Measurements from ENCODE around the gene ZDHHC11B. TPM values are rescaled to one million over a fixed set of nuclear protein-coding genes. Genes with fewer than 3 reads are reported as not detected.
"Not testable (repeated sequence)": the region's sequence is repeated elsewhere in the genome, so short reads cannot be mapped to it uniquely, and the experiment has no call there.

ZDHHC11B gene
- total RNA-seq, 1 donor from 2014 or later: 2.7 TPM

DNA sequence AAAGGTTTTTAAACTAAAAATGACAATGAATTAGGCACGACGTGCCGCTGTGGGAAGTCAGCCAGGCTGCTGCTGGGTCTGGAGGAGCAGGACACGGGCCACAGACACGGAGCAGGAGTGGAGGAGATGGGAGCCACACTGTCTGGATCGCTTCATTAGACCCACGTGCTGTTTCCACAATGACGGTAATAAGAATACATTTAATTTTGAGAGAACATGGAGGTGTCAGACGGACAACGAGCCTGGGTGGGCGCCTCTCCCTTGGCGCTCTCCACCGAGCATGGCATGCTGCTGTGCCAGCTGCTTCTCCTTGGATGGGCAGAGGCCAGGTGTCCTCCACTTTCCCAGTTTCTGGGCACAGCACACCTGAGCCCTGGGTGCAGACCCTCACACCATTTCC, 103.7 kb downstream of the ZDHHC11B start:
- H3K4me3 ChIP-seq; H3K27me3 ChIP-seq; H3K36me3 ChIP-seq; H3K9me3 ChIP-seq; intact Hi-C loops (cut with DNase I); H3K4me1 ChIP-seq; H3K27ac ChIP-seq: not testable (repeated sequence)
- peak in 1 of 2 donors; percentile 22 for DNase-seq (ENCODE audit: extremely low spot score in 2 of 2)

GRCh38 chr5:680118-680795, 104.3 kb downstream of the ZDHHC11B start:
- H3K9me3 ChIP-seq; H3K27ac ChIP-seq; H3K4me3 ChIP-seq; intact Hi-C loops (cut with DNase I); H3K36me3 ChIP-seq; H3K4me1 ChIP-seq; H3K27me3 ChIP-seq: not testable (repeated sequence)
- DNase-seq (ENCODE audit: extremely low spot score in 2 of 2): peak in 1 of 2 donors; percentile 52

DNA sequence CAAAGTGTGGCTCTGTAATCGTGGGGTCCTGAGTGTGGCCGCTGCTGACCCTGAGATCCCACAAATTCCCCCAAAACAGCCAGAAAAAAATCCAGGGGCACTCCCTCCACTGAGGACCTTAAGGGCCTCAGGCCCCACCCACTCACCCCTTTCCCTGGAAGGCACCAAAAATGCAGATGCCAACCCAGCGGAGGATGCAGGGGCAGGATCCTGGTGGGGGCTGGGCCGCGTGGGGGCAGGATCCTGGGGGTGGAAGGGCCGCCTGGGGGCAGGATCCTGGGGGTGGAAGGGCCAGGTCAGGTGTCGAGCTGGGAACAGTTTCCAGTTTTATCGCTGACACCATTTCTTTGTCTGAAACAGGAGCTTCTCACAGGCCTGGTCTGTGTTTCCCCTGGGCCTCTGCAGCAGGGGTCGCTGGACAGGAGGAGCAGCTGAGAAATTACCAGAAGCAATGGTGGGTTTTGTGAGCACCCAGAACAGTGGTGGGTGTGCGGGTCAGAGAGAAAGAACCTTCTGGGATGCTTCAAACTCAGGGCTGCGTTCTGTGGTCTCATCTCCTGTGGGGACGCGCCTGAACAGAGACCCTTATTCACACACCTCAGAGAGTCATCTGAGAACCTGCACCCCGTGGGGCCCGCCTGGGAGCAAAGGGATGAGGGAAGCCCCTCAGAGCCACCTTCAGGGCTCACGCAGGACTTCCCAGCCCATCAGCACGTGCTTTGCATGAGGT, 105.2 kb downstream of the ZDHHC11B start:
- intact Hi-C loops (cut with DNase I); H3K4me3 ChIP-seq: not testable (repeated sequence)

GRCh38 chr5:678521-678920, 106.0 kb downstream of the ZDHHC11B start:
- H3K4me1 ChIP-seq: peaks cover 12% of the 10 kb centered on the region
- H3K27ac ChIP-seq; H3K36me3 ChIP-seq; H3K9me3 ChIP-seq; DNase-seq (ENCODE audit: extremely low spot score in 2 of 2); H3K4me3 ChIP-seq; H3K27me3 ChIP-seq; intact Hi-C loops (cut with DNase I): not testable (repeated sequence)

More for the DNA sequence above, 105.2 kb downstream of the ZDHHC11B start:
- not testable (repeated sequence) for H3K4me1 ChIP-seq; H3K27ac ChIP-seq; H3K9me3 ChIP-seq; H3K27me3 ChIP-seq; H3K36me3 ChIP-seq; DNase-seq (ENCODE audit: extremely low spot score in 2 of 2)

DNA sequence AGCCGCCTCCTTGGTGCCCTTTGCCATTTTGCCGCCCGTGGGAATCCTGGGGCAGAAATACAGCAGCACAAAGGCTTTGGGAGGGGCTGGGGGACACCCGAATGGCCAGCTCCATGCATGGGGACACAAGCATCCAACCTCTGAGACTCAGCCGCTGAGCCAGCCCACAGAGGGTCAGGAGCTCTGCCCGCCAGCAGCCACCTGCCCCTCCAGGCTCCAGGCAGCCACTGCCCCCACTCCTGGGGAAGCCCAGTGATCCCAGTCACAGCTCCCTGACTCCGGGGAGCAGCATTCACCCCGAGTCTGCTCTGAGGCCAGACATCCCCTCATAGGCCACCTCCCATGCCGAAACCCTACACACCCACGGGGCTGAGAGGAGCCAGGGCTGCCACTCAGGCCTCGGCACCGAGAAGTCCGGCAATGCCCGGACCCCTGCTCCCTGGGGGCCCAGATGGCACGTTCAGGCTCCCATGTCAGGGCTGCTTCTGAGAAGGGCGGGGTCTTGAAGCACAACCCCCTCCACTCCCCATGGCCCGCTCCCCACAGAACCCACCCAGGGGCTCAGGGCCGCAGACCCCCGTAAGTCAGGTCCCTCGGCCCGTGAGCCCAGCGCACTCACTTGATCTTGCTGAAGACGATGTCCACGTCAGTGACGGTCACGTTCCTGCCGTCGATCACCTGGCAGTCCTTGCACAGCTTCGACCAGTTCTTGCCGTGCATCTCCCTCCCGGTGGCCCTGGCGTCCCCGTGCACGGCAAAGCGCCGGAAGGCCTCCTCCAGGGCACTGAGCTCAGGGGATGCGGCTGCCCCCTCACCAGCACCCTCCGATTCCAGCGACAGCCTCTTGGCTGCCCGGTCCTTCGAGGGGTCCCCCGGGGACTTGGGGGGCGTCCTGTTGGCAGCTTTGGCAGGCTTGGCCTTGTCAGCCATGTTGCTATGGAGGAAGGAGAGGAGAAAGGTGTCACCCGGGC, 107.1 kb downstream of the ZDHHC11B start:
- intact Hi-C loops (cut with DNase I): no loop called here
- Histone ChIP-seq H3K27me3 (no peaks in the 10 kb centered on the region), H3K4me3 (no peak overlapping the region), H3K4me1 (peaks cover 24% of the 10 kb centered on the region), H3K9me3 (no peaks in the 10 kb centered on the region), H3K36me3 (no peaks in the 10 kb centered on the region), H3K27ac (no peak overlapping the region)
- no peak for DNase-seq (ENCODE audit: extremely low spot score in 2 of 2)
- TF ChIP-seq POLR2A (IDR thresholded peaks at IDR 0.05): no peak
- TF ChIP-seq POLR2AphosphoS5 (IDR thresholded peaks at IDR 0.05; ENCODE audit: insufficient read depth in 1 of 2, low read depth in 1 of 2): no peak
- TF ChIP-seq, protein P1, sequence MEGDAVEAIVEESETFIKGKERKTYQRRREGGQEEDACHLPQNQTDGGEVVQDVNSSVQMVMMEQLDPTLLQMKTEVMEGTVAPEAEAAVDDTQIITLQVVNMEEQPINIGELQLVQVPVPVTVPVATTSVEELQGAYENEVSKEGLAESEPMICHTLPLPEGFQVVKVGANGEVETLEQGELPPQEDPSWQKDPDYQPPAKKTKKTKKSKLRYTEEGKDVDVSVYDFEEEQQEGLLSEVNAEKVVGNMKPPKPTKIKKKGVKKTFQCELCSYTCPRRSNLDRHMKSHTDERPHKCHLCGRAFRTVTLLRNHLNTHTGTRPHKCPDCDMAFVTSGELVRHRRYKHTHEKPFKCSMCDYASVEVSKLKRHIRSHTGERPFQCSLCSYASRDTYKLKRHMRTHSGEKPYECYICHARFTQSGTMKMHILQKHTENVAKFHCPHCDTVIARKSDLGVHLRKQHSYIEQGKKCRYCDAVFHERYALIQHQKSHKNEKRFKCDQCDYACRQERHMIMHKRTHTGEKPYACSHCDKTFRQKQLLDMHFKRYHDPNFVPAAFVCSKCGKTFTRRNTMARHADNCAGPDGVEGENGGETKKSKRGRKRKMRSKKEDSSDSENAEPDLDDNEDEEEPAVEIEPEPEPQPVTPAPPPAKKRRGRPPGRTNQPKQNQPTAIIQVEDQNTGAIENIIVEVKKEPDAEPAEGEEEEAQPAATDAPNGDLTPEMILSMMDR (IDR thresholded peaks at IDR 0.05): no peak

DNA sequence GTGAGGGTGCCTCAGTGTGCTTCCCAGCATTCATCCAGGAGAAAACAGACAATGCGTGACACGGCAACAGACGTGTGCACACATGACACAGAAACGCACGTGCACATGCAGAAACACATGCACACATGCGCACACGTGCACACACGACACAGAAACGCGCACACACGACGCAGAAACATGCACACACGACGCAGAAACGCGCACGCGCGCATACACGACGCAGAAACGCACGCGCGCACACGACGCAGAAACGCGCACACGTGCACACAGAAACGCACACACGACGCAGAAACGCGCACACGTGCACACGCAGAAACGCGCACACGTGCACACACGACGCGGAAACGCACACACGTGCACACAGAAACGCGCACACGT, 107.8 kb downstream of the ZDHHC11B start:
- DNase-seq (ENCODE audit: extremely low spot score in 2 of 2): no peak
- H3K9me3 ChIP-seq: no peaks in the 10 kb centered on the region
- no peaks in the 10 kb centered on the region for H3K36me3 ChIP-seq
- peaks cover 31% of the 10 kb centered on the region for H3K4me1 ChIP-seq
- intact Hi-C loops (cut with DNase I): no loop called here
- no peak overlapping the region for H3K27ac ChIP-seq
- no peaks in the 10 kb centered on the region for H3K27me3 ChIP-seq
- TF ChIP-seq, protein P1 (IDR thresholded peaks at IDR 0.05): no peak
- no peak for TF ChIP-seq POLR2AphosphoS5 (IDR thresholded peaks at IDR 0.05; ENCODE audit: insufficient read depth in 1 of 2, low read depth in 1 of 2)
- no peak for TF ChIP-seq POLR2A (IDR thresholded peaks at IDR 0.05)
- no peak overlapping the region for H3K4me3 ChIP-seq
